ENCODE measurements around the gene RASSF7.
"Not testable (repeated sequence)": the region's sequence is repeated elsewhere in the genome, so short reads cannot be mapped to it uniquely, and the experiment has no call there.

Gene RASSF7

DNA sequence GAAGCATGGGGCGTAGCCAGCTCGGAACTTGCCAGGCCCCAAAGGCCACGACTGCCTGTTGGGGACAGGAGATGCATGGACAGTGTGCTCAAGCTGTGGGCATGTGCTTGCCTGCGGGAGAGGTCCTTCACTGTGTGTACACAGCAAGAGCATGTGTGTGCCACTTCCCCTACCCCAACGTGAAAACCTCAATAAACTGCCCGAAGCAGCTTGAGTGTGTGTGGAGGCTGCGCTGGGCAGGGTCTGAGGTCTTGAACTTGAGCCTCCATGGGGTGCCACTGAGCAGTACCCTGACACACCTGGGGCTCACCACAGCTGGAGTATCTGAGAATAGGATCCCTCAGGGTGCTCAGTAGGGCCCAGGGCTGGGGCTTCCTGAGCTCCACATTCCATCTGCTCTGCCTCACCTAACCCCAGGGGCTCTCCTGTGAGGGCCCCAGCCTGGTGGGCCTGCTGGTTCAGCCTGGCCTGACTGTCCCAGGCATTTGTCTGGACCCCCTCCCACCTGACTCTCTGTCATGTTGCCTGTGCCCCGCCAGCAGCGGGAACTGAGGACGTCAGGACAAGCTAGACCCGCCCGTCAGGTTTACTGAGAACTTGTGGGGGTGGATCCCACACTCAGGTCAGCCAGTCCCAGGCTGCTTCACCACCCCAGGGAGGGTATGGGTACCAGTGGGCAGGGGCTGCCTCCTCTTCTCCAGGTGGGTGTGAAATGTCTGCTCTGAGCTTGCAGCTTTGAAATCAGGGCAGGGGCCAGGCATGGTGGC, 3.2 kb downstream of the RASSF7 start:
- Histone ChIP-seq H3K4me3 (no peak overlapping the region), H3K27me3 (peaks cover 5% of the 10 kb centered on the region), H3K9ac (no peak overlapping the region), H4K20me1 (peaks cover 66% of the 10 kb centered on the region), H3K27ac (no peak overlapping the region), H3K9me3 (no peaks in the 10 kb centered on the region), H3K4me2 (peak overlapping the region; percentile 7; the same call in 1 of the 2 replicates), H3K4me1 (peaks cover 73% of the 10 kb centered on the region), H3K36me3 (peaks cover 36% of the 10 kb centered on the region)
- TF ChIP-seq Cebpa-rat (IDR thresholded peaks at IDR 0.05), result no peak

DNA sequence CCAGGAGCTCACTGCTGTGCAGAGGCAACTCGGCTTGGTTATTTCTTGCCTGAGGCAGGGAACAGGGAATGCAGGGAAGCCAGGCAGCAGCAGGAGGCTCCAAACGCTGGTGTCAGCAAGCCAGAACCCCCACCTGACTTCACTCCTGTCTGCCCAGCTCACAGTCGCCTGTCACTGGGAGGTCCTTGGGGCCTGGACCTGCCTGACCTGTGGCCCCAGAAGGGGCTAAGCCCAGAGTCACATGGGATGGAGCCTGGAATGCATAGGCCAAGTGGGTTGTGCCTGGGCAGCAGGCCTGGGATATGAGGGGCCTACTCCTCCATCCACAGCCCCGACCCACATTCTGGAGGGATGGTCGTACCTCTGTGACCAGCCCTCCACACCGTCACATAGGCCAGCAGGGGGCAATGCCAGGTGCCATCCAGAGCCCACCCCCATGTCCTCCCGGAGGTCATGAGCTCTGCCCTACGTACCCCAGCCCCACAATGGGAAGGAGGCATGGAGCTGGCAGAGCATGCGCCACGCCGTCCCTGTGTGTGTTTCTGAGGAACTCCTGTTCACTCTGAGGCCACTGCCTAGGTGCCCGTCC, 5.2 kb downstream of the RASSF7 start:
- no peak for TF ChIP-seq Cebpa-rat (IDR thresholded peaks at IDR 0.05)
- peak overlapping the region; percentile 23; the same call in 1 of the 2 replicates for H3K27ac ChIP-seq
- no peaks in the 10 kb centered on the region for H3K9me3 ChIP-seq
- H3K27me3 ChIP-seq, result no peaks in the 10 kb centered on the region
- H4K20me1 ChIP-seq, result peaks cover 65% of the 10 kb centered on the region
- peak overlapping the region; percentile 80 for H3K4me2 ChIP-seq
- H3K36me3 ChIP-seq, result peaks cover 36% of the 10 kb centered on the region
- no peak overlapping the region; the same call in 1 of the 2 replicates for H3K4me3 ChIP-seq
- H3K4me1 ChIP-seq, result peaks cover 78% of the 10 kb centered on the region
- peak overlapping the region; percentile 30; the same call in 1 of the 2 replicates for H3K9ac ChIP-seq

DNA sequence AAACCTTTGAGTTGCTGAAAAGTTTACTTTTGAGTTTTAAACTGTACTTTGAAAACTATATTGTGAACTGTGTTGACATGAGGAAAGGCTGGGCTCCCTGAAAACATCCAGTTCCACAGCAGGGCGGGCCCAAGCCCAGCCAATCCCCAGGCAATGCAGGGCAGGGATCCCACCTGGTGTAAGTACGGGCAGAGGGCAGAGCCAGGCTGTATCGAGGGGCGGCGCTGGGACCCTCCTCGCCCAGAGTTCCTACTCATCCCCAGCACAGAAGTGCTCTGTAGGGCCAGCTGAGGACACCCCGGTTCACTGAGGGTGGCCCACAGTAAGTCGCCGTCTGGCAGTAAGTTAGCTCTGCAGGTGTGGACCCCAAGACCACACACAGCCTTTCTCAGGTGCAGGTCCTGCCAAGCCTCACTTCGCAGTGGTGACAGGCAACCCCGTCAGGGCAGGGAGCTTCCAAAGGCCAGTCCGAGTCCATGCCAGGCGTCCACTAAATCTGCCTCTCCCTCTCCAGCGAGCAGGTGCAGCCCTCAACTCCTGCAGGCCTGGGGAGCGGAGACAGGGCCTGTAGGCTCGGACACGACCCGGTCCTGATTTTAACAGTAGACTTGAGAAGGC, 6.3 kb downstream of the RASSF7 start:
- Histone ChIP-seq H3K4me1 (peaks cover 72% of the 10 kb centered on the region), H4K20me1 (peaks cover 54% of the 10 kb centered on the region), H3K4me3 (peak overlapping the region; percentile 92), H3K36me3 (peaks cover 35% of the 10 kb centered on the region), H3K27ac (no peak overlapping the region), H3K27me3 (no peaks in the 10 kb centered on the region), H3K4me2 (peak overlapping the region; percentile 80), H3K9me3 (no peaks in the 10 kb centered on the region), H3K9ac (peak overlapping the region; percentile 70)
- no peak for TF ChIP-seq Cebpa-rat (IDR thresholded peaks at IDR 0.05)

DNA sequence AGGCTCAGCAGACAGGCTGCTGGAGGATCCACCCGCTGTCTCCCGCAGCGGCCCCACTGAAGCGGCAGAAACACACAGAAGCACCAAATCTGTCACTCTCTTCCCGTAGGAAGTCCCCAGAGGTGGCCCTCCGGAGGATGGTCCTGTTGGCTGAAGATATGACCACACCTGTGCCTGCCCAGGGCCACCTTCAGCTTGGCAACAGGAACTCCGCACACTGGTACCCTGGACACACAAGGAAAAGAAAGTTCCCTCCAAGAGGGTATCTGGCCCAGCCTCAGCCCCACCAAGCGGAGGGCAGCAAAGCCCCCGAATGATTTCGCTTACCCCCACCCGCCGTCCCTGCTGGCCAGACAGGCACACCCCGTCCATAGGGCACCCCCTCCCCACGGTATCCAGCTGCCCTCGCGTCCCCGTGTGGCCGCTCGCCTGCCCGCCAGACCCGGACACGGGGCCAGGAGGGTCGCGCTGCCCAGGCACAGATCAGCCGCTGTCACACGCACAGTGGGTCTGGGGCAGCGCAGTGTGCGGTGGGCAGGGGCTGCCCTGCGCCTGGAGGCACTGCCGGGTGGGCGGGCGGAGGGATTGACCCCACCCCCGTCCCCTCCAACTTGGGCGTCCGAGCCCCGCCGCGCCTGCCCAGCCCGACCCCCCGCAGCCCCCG, 7.0 kb downstream of the RASSF7 start:
- Histone ChIP-seq H3K4me2 (peak overlapping the region; percentile 80), H3K9ac (peak overlapping the region; percentile 70), H3K4me3 (peak overlapping the region; percentile 92), H3K4me1 (peaks cover 68% of the 10 kb centered on the region), H4K20me1 (peaks cover 47% of the 10 kb centered on the region), H3K9me3 (no peaks in the 10 kb centered on the region), H3K27me3 (no peaks in the 10 kb centered on the region), H3K27ac (peak overlapping the region; percentile 35; the same call in 1 of the 2 replicates), H3K36me3 (peaks cover 28% of the 10 kb centered on the region)
- no peak for TF ChIP-seq Cebpa-rat (IDR thresholded peaks at IDR 0.05)

DNA sequence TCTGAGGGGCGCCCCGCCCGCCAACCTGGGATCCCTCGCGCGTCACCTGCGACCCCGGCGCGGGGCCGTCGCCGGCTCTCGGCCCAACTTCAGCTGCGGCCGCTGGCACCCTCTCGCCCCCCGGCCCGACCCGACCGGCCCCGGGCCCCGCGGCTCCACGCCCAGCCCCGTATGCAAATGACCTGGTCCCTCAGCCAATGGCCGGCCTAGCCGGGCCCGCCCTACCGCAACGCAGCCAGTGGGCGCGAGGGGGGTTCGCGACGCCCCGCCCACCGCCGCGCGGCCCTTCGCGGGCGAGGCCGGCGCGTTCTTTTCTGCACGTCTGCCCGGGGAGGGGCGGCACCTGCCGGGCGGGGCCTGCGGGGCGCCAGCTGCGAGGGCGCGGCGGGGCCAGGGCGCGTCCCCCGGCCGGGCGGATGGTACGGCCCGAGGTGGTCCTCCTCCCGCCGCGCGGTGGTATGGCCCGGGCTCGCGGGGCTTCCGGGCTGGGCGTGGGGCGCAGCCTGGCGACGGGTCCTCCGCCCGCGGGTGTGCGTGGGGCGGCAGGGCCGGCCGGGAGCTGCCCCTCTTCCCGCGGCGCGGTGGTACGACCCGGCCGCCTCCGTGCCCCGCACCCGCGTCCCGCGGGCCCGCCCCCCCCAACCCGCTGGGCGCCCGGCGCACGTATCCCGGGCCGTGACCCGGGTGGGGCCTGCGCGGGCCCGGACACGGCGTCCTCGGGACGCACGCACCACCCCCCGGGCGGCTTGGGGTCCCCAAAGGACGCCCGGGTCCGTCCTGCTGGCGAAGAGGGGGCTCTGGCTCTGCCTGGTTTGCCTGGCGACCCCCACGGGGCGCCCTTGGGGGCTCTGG, 7.8 kb downstream of the RASSF7 start:
- H3K9ac ChIP-seq, result peak overlapping the region; percentile 95

DNA sequence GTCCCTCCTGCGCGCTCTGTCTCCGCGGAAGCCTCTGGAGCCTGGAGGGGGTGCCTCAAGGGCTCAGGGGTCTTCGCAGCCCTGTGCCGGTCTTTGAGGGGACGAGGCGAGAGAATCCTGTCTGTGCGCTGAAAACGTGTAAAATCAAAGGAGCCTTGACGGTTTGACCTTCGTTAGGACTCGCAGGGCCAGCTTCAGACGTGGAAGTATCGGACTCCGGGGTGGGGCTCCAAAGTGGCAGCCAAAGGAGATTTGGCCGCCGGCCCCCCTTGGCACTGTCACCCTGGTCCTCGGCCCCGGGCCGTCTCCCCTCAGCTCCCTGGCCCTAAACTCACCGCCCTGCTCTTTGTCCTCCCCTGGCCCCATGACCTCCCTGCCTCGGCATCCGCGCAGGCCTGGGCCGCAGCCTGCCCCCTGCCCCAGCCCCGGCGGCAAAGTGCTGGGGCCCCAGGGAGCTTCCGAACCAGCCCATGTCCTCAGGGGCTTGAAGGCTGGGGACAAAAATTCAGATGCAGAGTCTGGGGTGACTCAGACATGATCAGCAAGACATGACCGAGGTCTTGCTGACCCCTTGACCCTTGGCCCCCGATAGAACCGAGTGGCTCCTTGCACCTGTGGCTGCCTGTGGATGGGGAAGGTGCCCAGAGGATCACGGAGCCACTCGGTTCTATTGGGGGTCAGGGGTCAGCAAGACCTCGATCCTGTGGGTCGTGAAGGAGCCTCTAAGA, 8.6 kb downstream of the RASSF7 start:
- Histone ChIP-seq H3K27me3 (peaks cover 3% of the 10 kb centered on the region), H4K20me1 (peaks cover 32% of the 10 kb centered on the region), H3K27ac (peak overlapping the region; percentile 94), H3K4me2 (peak overlapping the region; percentile 100), H3K9me3 (no peaks in the 10 kb centered on the region), H3K4me3 (peak overlapping the region; percentile 92), H3K9ac (peak overlapping the region; percentile 95), H3K36me3 (peaks cover 13% of the 10 kb centered on the region; the same call in 1 of the 2 replicates), H3K4me1 (peaks cover 62% of the 10 kb centered on the region)
- no peak for TF ChIP-seq Cebpa-rat (IDR thresholded peaks at IDR 0.05)

More for the DNA sequence above, 7.8 kb downstream of the RASSF7 start:
- no peak for TF ChIP-seq Cebpa-rat (IDR thresholded peaks at IDR 0.05)
- Histone ChIP-seq H3K27me3 (no peaks in the 10 kb centered on the region), H3K4me2 (peak overlapping the region; percentile 100), H3K4me1 (peaks cover 63% of the 10 kb centered on the region), H3K9me3 (no peaks in the 10 kb centered on the region), H3K36me3 (peaks cover 21% of the 10 kb centered on the region), H3K4me3 (peak overlapping the region; percentile 92), H3K27ac (peak overlapping the region; percentile 94), H4K20me1 (peaks cover 39% of the 10 kb centered on the region)

DNA sequence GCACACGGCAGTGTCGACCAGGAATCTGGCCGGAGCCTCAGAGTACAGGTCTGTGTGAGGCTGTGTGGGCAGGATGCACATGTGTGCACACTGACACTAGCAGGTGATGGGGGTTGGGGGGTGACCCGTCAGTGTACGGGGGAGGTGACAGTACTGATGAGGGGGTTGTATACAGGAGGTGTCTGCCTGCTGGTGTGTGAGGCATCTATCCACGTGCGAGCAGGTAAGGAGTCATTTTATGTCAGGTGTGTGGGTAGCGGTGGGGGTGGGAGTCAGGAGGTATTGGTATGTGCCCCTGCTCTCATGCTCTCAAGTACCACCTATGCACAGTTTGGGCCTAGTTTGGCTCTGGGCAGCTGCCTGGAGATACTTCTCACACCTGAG, 11.0 kb downstream of the RASSF7 start:
- peaks cover 54% of the 10 kb centered on the region for H3K4me1 ChIP-seq
- H3K27ac ChIP-seq, result no peak overlapping the region
- no peaks in the 10 kb centered on the region for H3K36me3 ChIP-seq
- H3K4me3 ChIP-seq, result no peak overlapping the region
- no peak overlapping the region for H3K9ac ChIP-seq
- no peak overlapping the region for H3K4me2 ChIP-seq
- no peaks in the 10 kb centered on the region for H3K9me3 ChIP-seq
- TF ChIP-seq Cebpa-rat (IDR thresholded peaks at IDR 0.05), result no peak
- H4K20me1 ChIP-seq, result peaks cover 23% of the 10 kb centered on the region
- peaks cover 16% of the 10 kb centered on the region for H3K27me3 ChIP-seq

DNA sequence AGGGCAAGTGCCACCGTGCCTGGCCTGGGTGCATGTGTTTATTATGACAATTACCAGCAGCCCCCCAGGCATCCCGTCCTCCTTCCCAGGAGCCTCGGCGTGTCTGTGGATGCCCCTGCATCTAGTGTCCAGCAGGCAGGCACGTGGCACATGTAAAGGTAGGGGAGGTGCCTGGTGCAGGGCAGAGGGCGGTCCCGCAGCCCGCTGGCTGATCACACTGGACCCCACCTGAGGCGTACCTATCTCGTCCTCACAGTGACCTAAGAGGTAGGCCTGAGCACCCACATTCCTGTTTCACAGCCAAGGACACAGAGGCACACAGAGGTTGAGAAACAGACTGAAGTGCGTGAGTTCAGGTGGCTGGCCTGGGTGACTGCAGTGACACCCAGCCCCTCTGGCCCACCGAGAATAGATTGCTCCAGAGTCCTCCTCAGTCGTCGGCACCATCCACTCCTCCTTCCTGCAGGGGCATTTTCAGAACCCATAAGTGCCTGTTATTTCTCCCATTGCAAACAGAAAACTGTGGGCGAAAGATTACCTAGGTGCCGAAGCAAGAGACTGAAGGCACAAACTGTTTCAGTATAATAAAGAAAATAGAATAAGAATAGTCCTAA, 12.5 kb downstream of the RASSF7 start:
- Histone ChIP-seq H3K4me2 (no peak overlapping the region), H3K36me3 (peaks cover 4% of the 10 kb centered on the region), H3K4me1 (peaks cover 54% of the 10 kb centered on the region)

DNA sequence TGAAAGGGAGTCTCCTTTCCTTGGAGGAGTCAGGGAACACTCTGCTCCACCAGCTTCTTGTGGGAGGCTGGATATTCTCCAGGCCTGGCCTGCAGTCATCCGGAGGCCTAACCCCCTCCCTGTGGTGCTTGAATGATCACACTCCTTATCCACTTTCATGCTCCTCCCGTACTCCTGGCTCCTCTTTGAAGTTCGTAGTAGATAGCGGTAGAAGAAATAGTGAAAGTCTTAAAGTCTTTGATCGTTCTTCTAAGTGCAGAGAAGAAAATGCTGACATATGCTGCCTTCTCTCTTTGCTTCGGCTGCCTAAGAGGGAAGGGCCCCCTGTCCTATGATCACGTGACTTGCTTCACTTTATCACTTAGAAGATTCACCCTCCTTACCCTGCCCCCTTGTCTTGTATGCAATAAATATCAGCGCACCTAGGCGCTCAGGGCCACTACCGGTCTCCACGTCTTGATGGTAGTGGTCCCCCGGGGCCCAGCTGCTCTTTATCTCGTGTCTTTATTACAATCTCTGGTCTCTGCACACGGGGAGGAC, 13.3 kb downstream of the RASSF7 start:
- H3K36me3 ChIP-seq, result not testable (repeated sequence)
- peak overlapping the region; percentile 99 for H3K4me2 ChIP-seq
- peak overlapping the region; percentile 73; the same call in 1 of the 2 replicates for H3K4me3 ChIP-seq

More for the DNA sequence above, 12.5 kb downstream of the RASSF7 start:
- Histone ChIP-seq H3K27ac (no peak overlapping the region), H3K27me3 (peaks cover 16% of the 10 kb centered on the region), H3K4me3 (no peak overlapping the region), H4K20me1 (peaks cover 25% of the 10 kb centered on the region), H3K9ac (no peak overlapping the region), H3K9me3 (no peaks in the 10 kb centered on the region)
- TF ChIP-seq Cebpa-rat (IDR thresholded peaks at IDR 0.05), result no peak

More for the DNA sequence above, 13.3 kb downstream of the RASSF7 start:
- H3K27ac ChIP-seq, H3K9me3 ChIP-seq, H3K9ac ChIP-seq: not testable (repeated sequence)
- peaks cover 33% of the 10 kb centered on the region for H4K20me1 ChIP-seq
- H3K4me1 ChIP-seq, result peaks cover 58% of the 10 kb centered on the region
- peaks cover 16% of the 10 kb centered on the region for H3K27me3 ChIP-seq
